Smooth muscle cell (in vitro differentiated cells): ENCODE measurements around the gene DOP1B. TPM values are rescaled to one million over a fixed set of nuclear protein-coding genes. Genes with fewer than 3 reads are reported as not detected.

ENCODE experiments used
- DNase-seq: peaks from one replicate; lab custom pipeline; 2025; ENCODE audit not compliant: unreplicated experiment; lab: John Stamatoyannopoulos, UW
- H2AFZ ChIP-seq: fragments of 200-600 bp; sonication (generic); 2 replicates; pipeline ENCODE4 v1.6.0; 2016; ENCODE audit warnings: antibody characterized with exemption, low read depth, mild to moderate bottlenecking
- H3F3A ChIP-seq: fragments of 200-600 bp; sonication (generic); 2 replicates; pipeline ENCODE4 v1.6.0; 2017; ENCODE audit warnings: antibody characterized with exemption, low read depth
- H3K27ac ChIP-seq: fragments of 200-600 bp; sonication (generic); 2 replicates; pipeline ENCODE4 v1.5.1; 2016; ENCODE audit warnings: low read depth, mild to moderate bottlenecking
- H3K27me3 ChIP-seq: fragments of 200-600 bp; sonication (generic); 2 replicates; pipeline ENCODE4 v1.6.1; 2016; ENCODE audit warnings: low read depth, mild to moderate bottlenecking
- H3K36me3 ChIP-seq: fragments of 200-600 bp; sonication (generic); 2 replicates; pipeline ENCODE4 v1.5.1; 2016; ENCODE audit warnings: low read depth
- H3K4me1 ChIP-seq: fragments of 200-600 bp; sonication (generic); 2 replicates; pipeline ENCODE4 v1.5.1; 2016; ENCODE audit warnings: low read depth
- H3K4me2 ChIP-seq: fragments of 200-600 bp; sonication (generic); 2 replicates; pipeline ENCODE4 v1.6.0; 2016; ENCODE audit warnings: mild to moderate bottlenecking
- H3K4me3 ChIP-seq: fragments of 200-600 bp; sonication (generic); 2 replicates; pipeline ENCODE4 v1.5.1; 2016; ENCODE audit warnings: mild to moderate bottlenecking
- H3K79me2 ChIP-seq: fragments of 200-600 bp; sonication (generic); 2 replicates; pipeline ENCODE4 v1.6.0; 2016; ENCODE audit warnings: low read depth, mild to moderate bottlenecking
- H3K9ac ChIP-seq: fragments of 200-600 bp; sonication (generic); 2 replicates; pipeline ENCODE4 v1.6.0; 2016; ENCODE audit warnings: low read depth
- H3K9me3 ChIP-seq: fragments of 200-600 bp; sonication (generic); replicated peaks from 2 replicates; pipeline ENCODE4 v1.5.1; 2016; ENCODE audit warnings: low read depth
- H4K20me1 ChIP-seq: fragments of 200-600 bp; sonication (generic); 2 replicates; pipeline ENCODE4 v1.6.0; 2016; ENCODE audit warnings: low read depth
- CTCF ChIP-seq: fragments of 200-600 bp; sonication (generic); IDR thresholded peaks from 2 replicates; pipeline ENCODE4 v1.5.1; 2017; ENCODE audit warnings: borderline replicate concordance, mild to moderate bottlenecking, antibody characterized with exemption; ENCODE audit not compliant: insufficient read depth, poor library complexity, severe bottlenecking
- WGBS: methylation state at CpG from one replicate; pipeline ENCODE4 v1.1.7; 2016; ENCODE audit warnings: low lambda C conversion rate; 5-methylcytosine and 5-hydroxymethylcytosine counted together
- polyA plus RNA-seq: library from polyadenylated mRNA; unstranded; fragments of >200 nt; fragmentation: Nextera tagmentation; extraction: Ambion mirVana; gene quantifications from 2 replicates; pipeline ENCODE4 v1.2.1, GENCODE V29; 2016
- total RNA-seq: library from RNA; depleted of rRNA; stranded (reverse); fragments of >200 nt; gene quantifications from 2 replicates; pipeline ENCODE4 v1.2.3, GENCODE V29; 2014

Gene DOP1B
- total and polyA plus RNA-seq, 2 experiments from 2014 or later = 3.2 to 14.5 TPM

- no peaks in the 10 kb centered on the region for H3K27me3 ChIP-seq
- DNase-seq = no peak
- no peak overlapping the region for H3K9ac ChIP-seq
- H3K79me2 ChIP-seq = no peaks in the 10 kb centered on the region
- H3K9me3 ChIP-seq = no peaks in the 10 kb centered on the region
- WGBS = 97% methylated on average over 19 of the region's 19 CpGs
- H3K4me2 ChIP-seq = no peak overlapping the region
- no peaks in the 10 kb centered on the region for H3K36me3 ChIP-seq
- H3K4me1 ChIP-seq = no peaks in the 10 kb centered on the region
- no peaks in the 10 kb centered on the region for H3F3A ChIP-seq
- no peak overlapping the region for H3K4me3 ChIP-seq
- no peaks in the 10 kb centered on the region for H4K20me1 ChIP-seq
- no peak for TF ChIP-seq CTCF
- H2AFZ ChIP-seq = no peak overlapping the region
- H3K27ac ChIP-seq = no peak overlapping the region
Observed at GRCh38 chr21:36169470-36170128, 13.0 kb downstream of the DOP1B start.

GRCh38 chr21:36170823-36171222, 14.2 kb downstream of the DOP1B start:
- no peak for DNase-seq
- no peak overlapping the region for H3K4me2 ChIP-seq
- H3K27me3 ChIP-seq = no peaks in the 10 kb centered on the region
- no peak overlapping the region for H2AFZ ChIP-seq
- H3K36me3 ChIP-seq = no peaks in the 10 kb centered on the region
- H3K79me2 ChIP-seq = no peaks in the 10 kb centered on the region
- H3K9ac ChIP-seq = no peak overlapping the region
- H3K4me3 ChIP-seq = no peak overlapping the region
- no peaks in the 10 kb centered on the region for H4K20me1 ChIP-seq
- TF ChIP-seq CTCF = no peak
- no peak overlapping the region for H3K27ac ChIP-seq
- no peaks in the 10 kb centered on the region for H3F3A ChIP-seq
- H3K9me3 ChIP-seq = no peaks in the 10 kb centered on the region
- 91% methylated on average over 6 of the region's 6 CpGs for WGBS
- no peaks in the 10 kb centered on the region for H3K4me1 ChIP-seq

GRCh38 chr21:36171336-36171735, 14.7 kb downstream of the DOP1B start:
- Histone ChIP-seq H3K4me1 (no peaks in the 10 kb centered on the region), H3K36me3 (no peaks in the 10 kb centered on the region), H3F3A (no peaks in the 10 kb centered on the region), H3K79me2 (no peaks in the 10 kb centered on the region), H3K9me3 (no peaks in the 10 kb centered on the region), H3K4me3 (no peak overlapping the region), H3K27me3 (no peaks in the 10 kb centered on the region), H3K9ac (no peak overlapping the region), H2AFZ (no peak overlapping the region), H3K27ac (no peak overlapping the region), H3K4me2 (no peak overlapping the region), H4K20me1 (no peaks in the 10 kb centered on the region)
- 90% methylated on average over 5 of the region's 5 CpGs for WGBS
- no peak for DNase-seq
- TF ChIP-seq CTCF = no peak

- WGBS = 67% methylated on average over 9 of the region's 9 CpGs
- DNase-seq = no peak
- TF ChIP-seq CTCF = no peak
Observed at GRCh38 chr21:36171741-36172331, 15.2 kb downstream of the DOP1B start.

More at GRCh38 chr21:36171741-36172331, 15.2 kb downstream of the DOP1B start:
- Histone ChIP-seq H3F3A (no peaks in the 10 kb centered on the region), H3K4me3 (no peak overlapping the region), H3K79me2 (no peaks in the 10 kb centered on the region), H3K9me3 (no peaks in the 10 kb centered on the region), H4K20me1 (no peaks in the 10 kb centered on the region), H3K4me2 (no peak overlapping the region), H3K27me3 (no peaks in the 10 kb centered on the region), H3K9ac (no peak overlapping the region), H3K4me1 (no peaks in the 10 kb centered on the region), H3K36me3 (no peaks in the 10 kb centered on the region), H3K27ac (no peak overlapping the region), H2AFZ (no peak overlapping the region)
